Panc1 (cell line): Measurements from ENCODE around the gene CACNA1C.

Experiments
- CTCF ChIP-seq: fragments of 450-650 bp; IDR thresholded peaks from 2 replicates; pipeline ENCODE4 v1.5.1; 2017; ENCODE audit warnings: mild to moderate bottlenecking
- TCF7L2 ChIP-seq: IDR thresholded peaks from 2 replicates; pipeline ENCODE4 v1.6.1; 2011; ENCODE audit warnings: mild to moderate bottlenecking, low read depth, low read length, inconsistent platforms

GRCh38 chr12:2457933-2458414 is 405.2 kb downstream of the CACNA1C start:
- TF ChIP-seq CTCF (no peak), TCF7L2 (no peak)
